IPS-NIHi7 (cell line): Measurements from ENCODE around the gene PDZK1IP1.
"Not testable (repeated sequence)": the region's sequence is repeated elsewhere in the genome, so short reads cannot be mapped to it uniquely, and the experiment has no call there.

Experiments used
- DNase-seq: peaks from one replicate; pipeline ENCODE4 v3.0.0; 2012; ENCODE audit warnings: mixed read lengths; ENCODE audit errors: extremely low spot score

Gene PDZK1IP1

DNA sequence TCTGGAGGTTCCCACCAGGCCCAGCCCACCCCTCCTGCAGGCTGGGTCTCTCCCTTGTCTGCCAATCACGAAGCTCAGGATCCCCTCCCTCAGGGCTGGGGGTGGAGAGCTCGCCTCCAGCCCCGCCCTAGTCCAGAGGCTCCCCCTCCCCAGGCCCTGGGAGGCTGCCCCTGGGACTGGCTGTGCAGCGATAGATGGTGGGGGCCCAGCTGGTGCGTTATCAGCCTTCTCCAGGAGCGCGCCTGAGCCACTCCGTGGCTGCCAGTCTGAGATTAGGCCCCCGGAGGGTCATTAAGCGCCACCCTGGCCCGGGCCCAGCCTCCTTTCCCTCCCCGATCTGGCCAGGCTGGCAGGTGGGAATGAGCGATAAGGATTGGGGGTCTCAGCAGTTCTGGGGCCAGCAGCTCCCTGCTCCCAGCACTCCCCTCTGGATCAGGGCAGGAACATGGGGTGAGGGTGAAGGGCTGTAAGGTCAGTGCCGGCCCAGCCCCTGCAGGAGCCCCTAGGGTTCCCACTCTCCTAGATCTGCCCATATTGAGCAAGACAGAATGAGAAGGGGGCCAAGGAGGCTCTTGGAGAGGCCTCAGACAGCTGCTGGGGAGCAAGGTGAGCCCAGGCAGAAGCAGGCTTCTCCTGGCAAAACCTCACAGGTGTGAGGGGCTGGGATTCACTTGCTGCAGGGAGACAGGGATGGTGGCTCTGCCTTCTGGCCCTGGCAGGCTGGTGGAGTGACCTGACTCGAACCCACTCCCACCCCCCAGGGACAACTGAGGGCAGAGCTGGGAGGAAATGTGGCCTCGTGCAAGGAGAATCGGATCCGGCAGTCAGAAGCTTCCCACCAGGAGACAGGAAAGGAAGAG is 8.5 kb downstream of the PDZK1IP1 start:
- DNase-seq = peak; percentile 46

DNA sequence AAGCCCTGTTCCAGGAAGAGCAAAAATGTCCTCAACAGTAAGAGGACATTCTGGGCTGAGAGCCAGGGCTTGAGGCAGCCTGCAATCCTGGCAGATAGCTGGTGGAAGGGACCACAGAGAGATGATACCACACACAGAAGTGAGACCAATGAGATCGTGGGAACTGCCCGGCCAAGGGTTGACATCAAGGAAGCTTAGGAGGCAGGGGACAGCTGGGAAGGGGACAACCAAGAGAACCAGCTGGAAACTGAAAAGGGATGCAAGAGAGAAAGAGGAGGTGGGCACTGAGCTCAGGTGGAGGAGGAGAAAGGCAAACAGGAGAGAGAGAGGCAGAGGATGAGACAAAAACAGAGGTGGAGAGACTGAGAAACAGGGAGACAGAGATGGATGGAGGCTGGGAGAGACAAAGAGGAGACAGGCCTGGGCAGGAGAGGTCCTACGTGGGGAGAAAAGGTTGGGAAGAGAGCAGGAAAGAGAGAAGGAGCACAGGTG is 9.2 kb downstream of the PDZK1IP1 start:
- DNase-seq = no peak

DNA sequence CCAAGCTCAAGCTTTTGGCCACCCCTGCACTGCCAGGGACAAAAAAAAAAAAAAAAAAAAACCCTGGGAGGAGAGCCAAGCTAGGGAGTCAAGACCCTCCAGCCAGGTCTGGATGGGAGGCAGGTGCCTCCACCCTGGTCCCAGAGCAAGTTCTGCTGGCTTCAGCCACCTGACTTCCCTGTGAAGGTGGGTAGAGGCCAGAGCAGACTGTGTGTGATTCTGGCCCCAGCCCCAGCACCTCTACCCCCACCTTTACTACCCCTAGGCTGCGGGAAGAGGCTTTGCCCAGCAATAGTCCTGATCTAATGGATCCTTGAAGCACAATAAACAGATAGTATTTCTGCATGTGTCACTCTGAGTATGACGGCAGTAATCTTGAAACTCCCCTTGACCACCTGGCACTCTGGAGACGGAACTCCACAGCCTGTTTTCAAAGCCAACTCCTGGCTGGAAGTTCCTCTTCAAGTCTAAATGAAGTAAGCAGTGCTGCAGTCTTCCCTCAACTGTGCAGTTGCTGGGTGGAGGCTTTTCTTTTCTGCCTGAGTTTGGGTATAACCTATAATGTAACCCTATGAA is 9.8 kb downstream of the PDZK1IP1 start:
- no peak for DNase-seq

DNA sequence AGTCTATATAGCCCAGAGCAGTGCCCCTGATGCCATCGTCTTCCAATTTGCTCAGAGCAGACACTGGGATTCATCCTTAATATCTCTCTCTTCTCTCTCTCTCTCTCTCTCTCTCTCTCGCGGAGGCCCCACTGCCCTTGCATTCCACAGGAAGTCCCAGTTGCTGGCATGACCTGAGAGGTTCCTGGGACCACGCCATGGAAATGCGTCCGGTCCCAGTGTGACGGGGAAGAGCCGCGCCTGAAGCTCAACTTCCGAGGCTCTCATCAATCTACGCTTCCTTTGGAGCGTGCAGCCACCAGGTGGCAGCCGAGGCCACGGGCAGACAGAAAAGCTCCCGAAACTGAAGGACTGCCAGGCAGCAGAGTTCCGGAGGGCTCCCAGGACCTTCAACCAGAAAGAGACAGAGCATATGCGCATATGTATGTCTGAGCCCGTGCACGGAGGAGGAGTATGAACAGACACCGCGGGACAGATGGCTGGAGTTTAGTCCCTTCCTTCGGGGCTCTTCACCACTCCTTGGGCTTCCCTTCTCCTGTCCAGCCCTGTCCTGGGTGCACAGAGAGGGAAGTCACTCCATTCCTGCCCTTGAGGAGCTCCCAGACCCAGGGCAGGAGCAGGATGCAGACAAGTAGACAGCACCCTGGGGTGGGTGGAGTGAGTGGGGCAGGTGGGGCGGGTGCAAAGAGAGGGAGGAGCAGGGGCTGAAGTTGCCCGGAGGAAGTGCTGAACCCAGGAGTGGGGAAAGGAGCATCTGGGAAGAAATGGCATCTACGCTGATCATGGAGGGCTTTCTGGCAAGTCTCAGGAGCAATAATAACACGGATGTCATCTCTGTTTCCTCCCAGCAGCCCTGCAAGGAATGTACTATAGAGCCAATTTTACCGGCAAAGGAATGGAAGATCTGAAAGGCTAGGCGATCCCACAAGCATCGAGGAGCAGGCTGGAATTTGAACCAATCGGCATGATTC is 10.5 kb downstream of the PDZK1IP1 start:
- peak; percentile 95 for DNase-seq

DNA sequence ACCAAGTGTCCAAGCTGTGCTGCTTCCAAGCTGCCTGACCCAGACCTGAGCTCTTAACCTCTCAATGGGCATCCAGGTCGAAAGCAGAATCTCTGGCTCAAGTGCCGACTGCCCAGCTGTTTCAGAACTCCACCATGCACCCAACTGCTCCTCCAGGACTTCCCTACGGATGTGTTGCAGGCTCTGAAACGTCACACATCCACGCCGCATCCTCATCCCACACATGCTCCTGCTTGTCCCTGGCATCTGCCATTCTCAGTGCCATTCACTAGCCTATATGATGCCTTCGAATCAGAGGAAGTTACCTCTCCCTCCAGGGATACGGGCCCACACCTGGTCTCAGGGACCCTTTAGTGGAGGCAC is 11.2 kb downstream of the PDZK1IP1 start:
- DNase-seq = no peak

DNA sequence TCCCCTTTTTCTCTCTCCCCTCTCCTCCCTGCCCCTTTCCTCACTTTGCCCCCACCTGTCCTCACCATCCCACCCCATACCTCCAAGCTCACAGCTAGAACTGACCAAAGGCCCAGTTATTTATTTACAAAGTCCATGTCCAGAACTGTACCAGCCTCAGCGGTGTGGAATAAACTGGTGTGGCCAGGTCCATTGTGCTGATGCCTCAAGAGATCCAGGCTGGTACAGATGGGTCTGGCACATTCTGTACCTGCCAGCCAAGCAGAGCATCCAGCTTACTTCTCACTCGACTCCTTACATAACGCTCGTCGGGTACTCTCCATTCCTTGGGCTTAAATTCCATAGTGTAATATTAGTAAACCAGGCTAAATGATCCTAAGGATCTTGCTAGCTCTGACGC is 11.8 kb downstream of the PDZK1IP1 start:
- DNase-seq = no peak

DNA sequence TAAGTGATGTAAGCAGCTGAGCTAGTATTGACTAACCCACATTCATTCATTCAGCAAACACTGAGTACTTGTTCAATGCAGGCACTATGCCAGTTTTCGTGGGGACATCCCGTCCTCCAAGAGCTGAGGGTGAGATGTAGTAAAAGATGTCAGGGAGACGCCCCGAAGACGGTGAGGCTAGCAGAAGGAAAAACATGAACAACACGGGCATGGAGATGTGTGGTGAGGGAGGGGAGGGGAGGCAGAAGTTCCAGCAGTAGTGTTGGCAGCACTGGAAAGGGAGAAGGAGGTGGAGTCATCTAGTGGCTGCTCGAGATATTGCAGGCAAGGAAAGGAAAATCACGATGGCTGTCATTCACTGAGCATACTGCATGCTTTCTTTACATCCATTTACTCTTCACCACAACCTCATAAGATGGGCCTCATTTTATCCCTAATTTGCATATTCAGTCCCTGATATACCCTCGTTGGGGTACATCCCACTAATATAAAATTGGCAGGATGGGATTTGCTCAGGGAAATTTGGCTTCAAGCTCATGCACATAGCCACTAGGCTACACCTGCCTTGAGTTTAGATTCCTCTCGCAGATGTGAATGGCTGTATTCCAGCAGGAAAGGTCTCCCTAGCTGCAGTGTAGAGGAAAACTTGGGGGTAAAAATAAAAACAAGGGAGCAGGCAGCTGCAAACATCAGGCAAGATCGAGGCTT is 14.5 kb downstream of the PDZK1IP1 start:
- peak; percentile 89 for DNase-seq

DNA sequence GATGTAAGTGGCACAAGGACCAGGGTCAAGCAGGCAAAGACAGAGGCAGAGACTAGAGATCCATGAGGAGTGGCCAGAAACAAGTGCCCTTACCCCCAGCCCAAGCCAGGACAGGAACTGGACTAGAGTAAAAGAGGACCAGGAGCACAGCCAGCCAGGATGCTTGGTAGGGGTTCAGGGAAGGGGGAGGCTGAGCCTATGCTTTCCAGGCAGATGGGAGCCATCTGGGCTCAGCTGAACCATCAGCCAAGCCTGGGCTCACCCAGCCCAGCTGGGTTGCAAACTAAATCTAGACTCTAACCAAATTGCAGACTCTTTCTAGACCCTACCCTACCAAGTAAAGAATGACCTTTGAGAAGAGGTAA is 15.2 kb downstream of the PDZK1IP1 start:
- DNase-seq = no peak

DNA sequence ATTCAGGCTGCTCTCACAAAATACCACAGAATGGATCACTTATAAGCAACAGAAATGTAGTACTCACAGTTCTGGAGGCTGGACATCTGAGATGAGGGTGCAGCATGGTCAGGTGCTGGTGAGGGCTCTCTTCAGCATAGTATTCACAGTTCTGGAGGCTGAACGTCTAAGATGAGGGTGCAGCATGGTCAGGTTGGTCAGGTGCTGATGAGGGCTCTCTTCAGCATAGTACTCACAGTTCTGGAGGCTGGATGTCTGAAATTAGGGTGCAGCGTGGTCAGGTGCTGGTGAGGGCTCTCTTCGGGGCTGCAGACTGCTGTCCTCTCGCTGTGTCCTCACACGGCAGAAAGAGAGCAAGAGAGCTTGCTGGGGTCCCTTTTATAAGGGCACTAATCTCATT is 17.1 kb downstream of the PDZK1IP1 start:
- DNase-seq = no peak

DNA sequence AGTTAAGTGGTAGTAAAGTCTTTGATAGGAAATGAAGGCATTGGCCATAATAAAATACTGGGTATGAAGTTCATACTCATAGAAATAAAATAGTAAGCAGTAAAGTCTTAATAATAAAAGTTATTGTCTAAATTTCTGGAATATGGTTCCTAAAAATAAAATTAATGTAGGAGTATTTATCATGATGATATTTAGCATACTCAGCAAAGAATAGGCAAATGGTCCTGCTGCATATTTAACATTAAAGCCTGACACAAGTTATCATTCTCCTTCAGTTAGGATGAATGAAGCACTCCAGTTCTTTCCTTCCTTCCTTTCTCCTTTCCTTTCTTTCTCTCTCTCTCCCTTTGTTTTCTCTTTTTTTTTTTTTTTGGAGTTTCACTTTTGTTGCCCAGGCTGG is 25.3 kb downstream of the PDZK1IP1 start:
- DNase-seq = no peak

DNA sequence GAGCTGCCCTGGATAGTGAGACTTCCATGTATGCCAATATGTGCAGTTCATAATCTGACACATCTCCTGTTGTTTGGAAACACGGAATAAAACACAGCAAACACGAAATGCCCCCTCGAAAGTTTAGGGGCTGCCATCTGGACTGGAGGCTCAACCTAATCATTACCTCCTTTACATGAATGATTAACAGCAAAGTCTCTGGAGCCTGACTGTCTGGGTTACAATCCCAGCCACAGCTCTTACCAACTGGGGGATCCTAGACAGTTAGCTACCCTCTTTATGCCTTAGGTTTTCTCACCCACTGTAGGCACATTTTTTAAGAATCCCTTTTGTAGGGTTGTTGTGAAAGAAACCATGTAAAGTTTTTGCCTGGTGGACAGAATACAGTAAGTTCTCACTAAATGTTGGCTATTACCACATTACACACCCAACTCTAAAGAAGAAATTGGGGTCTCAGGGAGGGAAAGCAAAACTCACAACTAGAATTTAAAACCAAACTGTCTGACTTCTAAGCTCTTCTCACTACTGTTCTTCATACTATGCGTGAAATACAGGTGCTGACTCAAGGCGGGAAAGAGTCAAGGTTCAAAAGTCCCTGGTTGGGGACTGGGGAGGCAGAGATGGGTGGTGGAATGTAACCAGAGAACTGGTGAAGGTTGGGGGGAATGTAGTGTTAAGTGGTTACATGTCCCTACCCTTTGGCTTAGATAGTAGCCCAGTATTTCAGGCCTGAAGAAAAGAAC is 28.4 kb downstream of the PDZK1IP1 start:
- no peak for DNase-seq

DNA sequence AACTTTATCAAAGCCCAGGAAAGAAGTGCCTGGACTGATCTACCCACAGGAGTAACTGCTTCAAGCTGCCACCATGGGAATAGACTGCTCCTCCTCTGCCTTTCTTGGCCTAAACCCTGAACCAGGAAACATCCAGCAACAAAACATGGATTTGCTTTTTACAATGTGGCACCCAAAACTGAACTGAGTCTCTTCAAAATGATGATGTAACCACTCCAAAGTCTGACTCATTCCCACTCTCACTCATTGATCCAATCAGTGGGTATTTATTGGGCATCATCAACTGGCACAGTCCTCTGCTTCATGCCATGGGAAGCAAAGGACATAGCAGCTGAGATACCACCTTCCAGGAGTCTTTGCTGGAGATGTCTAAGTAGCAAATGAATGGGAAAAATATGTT is 29.1 kb downstream of the PDZK1IP1 start:
- DNase-seq = no peak

DNA sequence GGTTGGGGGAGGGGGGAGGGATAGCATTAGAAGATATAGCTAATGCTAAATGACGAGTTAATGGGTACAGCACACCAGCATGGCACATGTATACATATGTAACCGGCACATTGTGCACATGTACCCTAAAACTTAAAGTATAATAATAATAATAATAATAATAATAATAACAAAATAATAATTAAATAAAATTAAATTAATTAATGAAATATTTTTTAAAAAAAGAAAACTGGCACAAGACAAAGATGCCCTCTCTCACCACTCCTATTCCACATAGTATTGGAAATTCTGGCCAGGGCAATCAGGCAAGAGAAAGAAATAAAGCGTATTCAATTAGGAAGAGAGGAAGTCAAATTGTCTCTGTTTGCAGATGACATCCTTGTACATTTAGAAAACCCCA is 31.9 kb downstream of the PDZK1IP1 start:
- DNase-seq = not testable (repeated sequence)

DNA sequence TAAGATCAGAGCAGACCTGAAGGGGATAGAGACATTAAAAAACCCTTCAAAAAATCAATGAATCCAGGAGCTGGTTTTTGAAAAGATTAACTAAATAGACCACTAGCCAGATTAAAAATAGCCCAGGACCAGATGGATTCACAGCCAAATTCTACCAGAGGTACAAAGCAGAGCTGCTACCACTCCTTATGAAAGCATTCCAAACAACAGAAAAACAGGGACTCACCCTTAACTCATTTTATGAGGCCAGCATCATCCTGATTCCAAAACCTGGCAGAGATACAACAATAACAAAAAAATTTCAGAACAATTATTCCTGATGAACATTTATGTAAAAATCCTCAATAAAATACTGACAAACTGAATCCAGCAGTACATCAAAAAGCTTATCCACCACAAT is 33.4 kb downstream of the PDZK1IP1 start:
- not testable (repeated sequence) for DNase-seq

DNA sequence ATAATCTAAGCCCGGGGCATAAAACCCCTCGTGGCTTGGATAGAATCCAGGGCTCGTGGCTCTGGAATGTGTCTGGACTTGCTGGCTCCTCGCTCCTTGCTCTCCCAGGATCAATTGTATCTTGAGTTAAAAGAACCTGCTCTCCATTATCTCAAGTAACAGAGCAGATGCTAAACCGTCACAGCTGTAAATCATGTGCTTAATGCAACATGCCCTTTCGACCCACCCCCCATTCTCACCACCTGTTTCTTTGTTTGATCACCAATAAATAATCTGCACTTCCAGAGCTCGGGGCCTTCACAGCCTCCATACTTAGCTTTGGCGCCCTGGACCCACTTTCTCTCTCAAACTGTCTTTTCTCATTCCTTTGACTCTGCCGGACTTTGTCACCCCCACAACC is 40.7 kb downstream of the PDZK1IP1 start:
- not testable (repeated sequence) for DNase-seq

DNA sequence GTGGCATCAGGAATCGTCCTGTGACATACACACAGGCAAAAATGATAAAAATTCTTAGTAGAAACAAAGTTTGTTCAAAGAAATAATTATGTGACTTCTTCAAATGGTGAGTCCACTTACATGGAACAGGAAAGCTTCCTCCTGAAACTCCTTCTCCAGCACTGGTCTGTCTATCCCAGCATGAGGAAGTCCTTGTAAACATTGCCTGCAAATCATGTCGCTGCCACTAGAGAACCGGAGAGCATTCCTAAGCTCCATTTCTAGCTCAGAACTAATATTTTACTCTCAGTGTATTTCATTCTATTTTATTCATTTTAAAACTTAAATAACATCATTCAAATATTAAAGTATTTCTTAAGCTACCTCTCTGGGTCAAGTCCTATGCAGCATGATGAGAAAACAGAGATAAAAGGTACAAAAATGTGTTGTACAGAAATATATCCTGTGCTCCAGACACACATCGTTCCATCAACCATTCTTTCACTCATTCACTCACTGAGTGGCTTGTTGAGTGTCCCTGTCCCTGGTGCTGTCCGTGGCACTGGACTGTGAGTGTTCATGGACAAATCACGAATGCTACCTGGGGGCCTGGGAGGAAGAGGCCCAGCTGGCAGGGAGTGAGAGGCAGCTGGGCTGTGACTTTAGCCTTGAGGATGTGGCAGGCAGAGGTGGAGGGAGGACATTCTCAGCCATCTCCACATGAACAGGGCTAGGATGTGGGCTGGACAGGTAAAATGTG is 42.6 kb downstream of the PDZK1IP1 start:
- no peak for DNase-seq

DNA sequence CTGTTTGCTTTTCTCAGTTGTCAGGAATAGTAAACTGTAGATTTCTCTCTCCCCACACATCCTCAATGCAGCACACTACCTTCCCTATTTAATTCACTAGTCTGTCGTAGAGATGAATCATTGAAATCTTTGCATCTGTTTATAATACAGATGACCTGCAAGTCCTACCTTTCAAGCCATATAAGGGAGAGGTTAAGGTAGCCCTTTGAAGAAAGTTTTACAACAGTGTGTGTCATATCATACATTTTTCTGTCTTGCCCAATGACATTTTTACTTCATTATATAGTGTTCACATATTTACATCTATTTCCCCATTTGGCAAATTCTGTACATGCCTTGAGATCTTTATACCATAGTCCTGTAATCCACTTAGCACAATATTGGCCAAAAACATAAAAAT is 43.3 kb downstream of the PDZK1IP1 start:
- not testable (repeated sequence) for DNase-seq

DNA sequence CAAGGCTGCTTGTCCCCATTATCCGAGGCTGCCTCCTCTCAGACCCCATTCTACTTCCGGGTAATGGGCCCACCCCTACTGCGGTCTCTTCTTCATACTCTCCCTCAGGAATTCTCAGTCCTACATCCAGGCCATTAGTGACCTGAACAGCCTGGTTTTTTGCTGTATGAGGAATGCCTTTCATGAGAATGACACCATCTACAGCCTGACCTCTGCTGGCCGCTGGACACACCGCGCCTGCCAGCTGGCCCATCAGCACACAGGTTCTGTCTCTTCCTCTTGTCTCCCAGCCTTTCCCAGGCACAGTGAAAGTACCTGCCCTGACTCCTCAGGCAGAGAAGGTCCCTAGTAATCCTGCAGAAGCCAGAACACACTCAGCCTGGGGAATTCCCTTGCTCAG is 46.2 kb downstream of the PDZK1IP1 start:
- peak; percentile 35 for DNase-seq

DNA sequence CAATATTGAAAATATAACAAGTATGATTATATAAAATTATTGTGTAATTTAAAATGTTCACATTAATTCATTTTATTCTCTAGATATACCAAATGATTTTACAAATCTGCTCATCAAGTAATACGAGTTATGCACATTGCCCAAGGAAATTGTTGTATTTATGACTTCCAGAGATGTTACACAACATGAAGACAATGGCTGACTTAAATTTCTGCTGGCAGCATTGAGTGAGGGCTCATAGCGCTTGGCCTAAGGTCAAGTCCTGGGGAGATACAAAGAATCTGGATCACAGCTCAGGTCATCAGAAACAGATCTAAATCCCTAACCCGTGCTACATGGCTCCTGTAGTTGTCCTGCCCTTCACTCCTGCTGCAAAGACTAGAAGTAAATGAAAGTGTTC is 49.5 kb downstream of the PDZK1IP1 start:
- DNase-seq = not testable (repeated sequence)

DNA sequence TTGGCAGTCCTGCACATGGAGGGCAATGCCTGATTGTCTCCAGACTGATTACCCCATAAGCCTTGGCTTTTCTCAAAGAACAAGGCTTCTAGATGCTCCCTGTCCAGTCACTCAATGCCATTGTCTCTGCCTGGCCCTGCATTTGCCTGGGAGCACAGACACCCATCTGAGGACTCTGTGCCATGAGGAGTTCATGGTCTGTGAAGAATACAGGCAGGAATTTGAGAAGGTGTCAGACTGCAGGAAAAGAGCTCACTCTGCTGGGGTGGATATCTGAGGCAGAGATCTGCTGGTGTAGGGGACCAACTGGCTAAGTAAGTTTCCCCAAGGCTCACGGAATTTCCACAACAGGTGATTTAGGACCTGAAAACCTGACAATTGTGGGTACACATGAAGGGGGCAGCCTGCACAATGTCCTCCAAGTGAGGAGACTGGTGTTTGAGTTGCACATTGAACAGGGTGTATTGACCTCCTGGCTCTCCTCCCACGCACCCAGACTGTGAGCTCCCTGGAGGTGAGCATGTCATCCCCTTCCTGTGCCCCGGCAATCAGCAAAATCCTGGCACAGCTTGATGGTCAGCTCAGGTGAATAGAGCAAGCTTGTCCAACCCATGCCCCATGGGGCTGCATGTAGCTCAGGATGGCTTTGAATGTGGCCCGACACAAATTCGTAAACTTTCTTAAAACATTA is 51.8 kb downstream of the PDZK1IP1 start:
- no peak for DNase-seq
